Measurements from ENCODE around the gene KCNC3.

DNA sequence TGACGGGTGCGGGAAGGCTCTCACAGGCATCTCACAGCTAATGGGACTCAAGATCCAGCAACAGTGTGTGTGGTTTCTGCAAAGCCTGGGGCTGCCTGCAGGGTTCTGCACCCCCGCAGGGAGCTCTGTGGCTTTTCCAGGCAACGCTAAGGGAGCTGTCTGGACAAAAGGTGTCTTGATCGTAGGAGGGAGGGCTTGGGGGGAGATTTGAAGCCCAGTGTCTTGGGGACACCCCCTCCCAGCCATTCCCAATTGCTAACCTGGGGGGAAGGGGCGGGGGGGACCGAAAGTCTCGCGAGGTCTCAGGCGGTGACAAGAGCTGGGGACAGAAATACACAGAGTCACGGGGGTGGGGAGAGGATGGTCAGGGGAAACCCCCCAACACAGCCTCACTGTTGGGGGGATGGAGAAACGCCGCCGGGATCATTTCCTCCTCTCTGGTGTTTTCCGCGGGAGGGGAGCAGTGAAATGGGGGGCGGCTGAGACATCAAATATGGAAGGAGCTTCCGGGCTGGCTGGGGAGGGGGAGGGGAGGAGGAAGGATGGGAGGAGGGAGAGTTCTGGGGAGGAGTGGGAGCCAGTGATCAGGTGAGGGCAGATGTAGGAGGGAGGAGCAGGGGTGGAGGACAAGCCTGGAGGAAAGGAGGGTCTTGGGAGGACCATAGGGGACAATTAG is 13.3 kb downstream of the KCNC3 start:
- TF ChIP-seq TAF1 (IDR thresholded peaks at IDR 0.05; ENCODE audit: borderline replicate concordance, low read depth, low read length) (no peak), POLR2AphosphoS5 (IDR thresholded peaks at IDR 0.05; ENCODE audit: low read depth, low read length) (no peak), POLR2A (IDR thresholded peaks at IDR 0.05; ENCODE audit: low read depth, low read length) (no peak)
